Activated CD8-positive, alpha-beta T cell treated with anti-CD3 and anti-CD28 coated beads, Interleukin-2, amount 10 ng/mL, durations not matched to agents 7 days and 5 days (primary cell): ENCODE measurements around the gene CMIP. TPM values are rescaled to one million over a fixed set of nuclear protein-coding genes. Genes with fewer than 3 reads are reported as not detected.

ENCODE experiments used
- ATAC-seq: fragments of 150-1000 bp; cut with Tn5 transposase; one replicate; pipeline ENCODE4 v1.10.0; 2021; ENCODE audit warnings: moderate library complexity
- CTCF ChIA-PET: fragments of 350-600 bp; sonication (Branson Sonifier 250); formaldehyde crosslinking; loops from one replicate; lab custom pipeline; 2021; ENCODE audit warnings: antibody characterized with exemption; lab: Charles Lee
- POLR2A ChIA-PET: fragments of 350-600 bp; sonication (Branson Sonifier 250); formaldehyde crosslinking; loops from one replicate; lab custom pipeline; 2021; ENCODE audit warnings: antibody characterized with exemption; lab: Charles Lee
- DNase-seq: peaks from one replicate; pipeline ENCODE4 v3.0.0-alpha.2; 2020
- H3K27ac Mint-ChIP-seq: one replicate; pipeline ENCODE4 v1.8.0; 2021; ENCODE audit warnings: mild to moderate bottlenecking, mixed read lengths
- H3K27me3 Mint-ChIP-seq: one replicate; pipeline ENCODE4 v1.8.0; 2021; ENCODE audit warnings: low read depth, mixed read lengths
- H3K36me3 Mint-ChIP-seq: one replicate; pipeline ENCODE4 v1.8.0; 2021; ENCODE audit warnings: low read depth, mixed read lengths
- H3K4me1 Mint-ChIP-seq: one replicate; pipeline ENCODE4 v1.8.0; 2021; ENCODE audit warnings: low read depth, mixed read lengths
- H3K4me3 Mint-ChIP-seq: one replicate; pipeline ENCODE4 v1.8.0; 2021; ENCODE audit warnings: mild to moderate bottlenecking, mixed read lengths
- H3K9me3 Mint-ChIP-seq: one replicate; pipeline ENCODE4 v1.8.0; 2022; ENCODE audit warnings: mixed read lengths; ENCODE audit not compliant: insufficient read depth
- total RNA-seq, 2 experiments: library from RNA; stranded (reverse); gene quantifications; one replicate each; pipeline ENCODE4 v1.2.3, GENCODE V29; 2021

Gene CMIP
- total RNA-seq, 2 experiments from 2014 or later, result 62.5 to 70.4 TPM

GRCh38 chr16:81484908-81485624 is 40.5 kb downstream of the CMIP start:
- Mint-ChIP-seq H3K4me1 (peaks cover 77% of the 10 kb centered on the region), H3K4me3 (no peak overlapping the region), H3K27me3 (no peaks in the 10 kb centered on the region), H3K36me3 (peaks cover 24% of the 10 kb centered on the region), H3K9me3 (no peaks in the 10 kb centered on the region), H3K27ac (no peak overlapping the region)
- CTCF ChIA-PET, result interaction anchor here (0.9 to 1.0 kb wide), 3 partner anchors 9 to 43 kb away, joined by 3 to 4 read pairs (median 3); no protein-coding TSS in a partner anchor
- DNase-seq (no peak), ATAC-seq (no peak)
- POLR2A ChIA-PET, result interaction anchor here (0.7 to 0.9 kb wide), 2 partner anchors 13 to 15 kb away, joined by 3 to 4 read pairs; no protein-coding TSS in a partner anchor

GRCh38 chr16:81485824-81486539 is 41.4 kb downstream of the CMIP start:
- CTCF ChIA-PET, result interaction anchor here (0.9 to 2.3 kb wide), 3 partner anchors 8 to 244 kb away, joined by 3 to 4 read pairs (median 4); no protein-coding TSS in a partner anchor
- Mint-ChIP-seq H3K9me3 (no peaks in the 10 kb centered on the region), H3K4me1 (peaks cover 71% of the 10 kb centered on the region), H3K27ac (no peak overlapping the region), H3K4me3 (no peak overlapping the region), H3K27me3 (no peaks in the 10 kb centered on the region), H3K36me3 (peaks cover 22% of the 10 kb centered on the region)
- POLR2A ChIA-PET, result interaction anchor here (0.9 kb wide), 1 partner anchor 16 kb away, joined by 3 read pairs; no protein-coding TSS in a partner anchor
- ATAC-seq (no peak), DNase-seq (no peak)

- H3K27me3 Mint-ChIP-seq, result no peaks in the 10 kb centered on the region
- no peaks in the 10 kb centered on the region for H3K9me3 Mint-ChIP-seq
- DNase-seq, result no peak
- peaks cover 18% of the 10 kb centered on the region for H3K36me3 Mint-ChIP-seq
- POLR2A ChIA-PET, result no interaction called here
- ATAC-seq, result no peak
- no peak overlapping the region for H3K4me3 Mint-ChIP-seq
- peaks cover 68% of the 10 kb centered on the region for H3K4me1 Mint-ChIP-seq
- no peak overlapping the region for H3K27ac Mint-ChIP-seq
- CTCF ChIA-PET, result interaction anchor here (2.3 kb wide), 1 partner anchor 243 kb away, joined by 4 read pairs; no protein-coding TSS in a partner anchor
Observed at GRCh38 chr16:81486540-81487061, 42.0 kb downstream of the CMIP start.

GRCh38 chr16:81487301-81487720 is 42.7 kb downstream of the CMIP start:
- Mint-ChIP-seq H3K27me3 (no peaks in the 10 kb centered on the region), H3K4me3 (no peak overlapping the region), H3K27ac (peak overlapping the region; percentile 61), H3K4me1 (peaks cover 65% of the 10 kb centered on the region), H3K36me3 (peaks cover 19% of the 10 kb centered on the region), H3K9me3 (no peaks in the 10 kb centered on the region)
- ATAC-seq (peak; percentile 79), DNase-seq (peak; percentile 29)
- ChIA-PET POLR2A (no interaction called here), CTCF (interaction anchor here (2.3 kb wide), 1 partner anchor 243 kb away, joined by 4 read pairs; no protein-coding TSS in a partner anchor)

- H3K27ac Mint-ChIP-seq, result peak overlapping the region; percentile 39
- ATAC-seq (no peak), DNase-seq (no peak)
- no peaks in the 10 kb centered on the region for H3K9me3 Mint-ChIP-seq
- no peak overlapping the region for H3K4me3 Mint-ChIP-seq
- peaks cover 49% of the 10 kb centered on the region for H3K4me1 Mint-ChIP-seq
- ChIA-PET CTCF (no interaction called here), POLR2A (interaction anchor here (0.5 kb wide), 1 partner anchor 173 kb away, joined by 3 read pairs; no protein-coding TSS in a partner anchor)
- peaks cover 7% of the 10 kb centered on the region for H3K36me3 Mint-ChIP-seq
- no peaks in the 10 kb centered on the region for H3K27me3 Mint-ChIP-seq
Observed at GRCh38 chr16:81488687-81489411, 44.2 kb downstream of the CMIP start.

- H3K27ac Mint-ChIP-seq, result no peak overlapping the region
- peaks cover 48% of the 10 kb centered on the region for H3K4me1 Mint-ChIP-seq
- ATAC-seq (no peak), DNase-seq (no peak)
- CTCF ChIA-PET, result no interaction called here
- no peaks in the 10 kb centered on the region for H3K9me3 Mint-ChIP-seq
- no peak overlapping the region for H3K4me3 Mint-ChIP-seq
- POLR2A ChIA-PET, result interaction anchor here (0.5 kb wide), 1 partner anchor 174 kb away, joined by 3 read pairs; no protein-coding TSS in a partner anchor
- no peaks in the 10 kb centered on the region for H3K27me3 Mint-ChIP-seq
- H3K36me3 Mint-ChIP-seq, result peaks cover 7% of the 10 kb centered on the region
Observed at GRCh38 chr16:81489547-81490267, 45.1 kb downstream of the CMIP start.

- ATAC-seq, result no peak
- Mint-ChIP-seq H3K27me3 (no peaks in the 10 kb centered on the region), H3K9me3 (no peaks in the 10 kb centered on the region), H3K27ac (no peak overlapping the region), H3K4me3 (no peak overlapping the region), H3K4me1 (peaks cover 41% of the 10 kb centered on the region), H3K36me3 (peaks cover 7% of the 10 kb centered on the region)
- DNase-seq, result no peak
- ChIA-PET POLR2A (no interaction called here), CTCF (no interaction called here)
Observed at GRCh38 chr16:81491541-81492188, 47.1 kb downstream of the CMIP start.

- ATAC-seq, result no peak
- H3K36me3 Mint-ChIP-seq, result peaks cover 7% of the 10 kb centered on the region
- H3K9me3 Mint-ChIP-seq, result no peaks in the 10 kb centered on the region
- H3K27me3 Mint-ChIP-seq, result no peaks in the 10 kb centered on the region
- H3K27ac Mint-ChIP-seq, result peak overlapping the region; percentile 27
- ChIA-PET POLR2A (no interaction called here), CTCF (no interaction called here)
- no peak overlapping the region for H3K4me3 Mint-ChIP-seq
- DNase-seq, result no peak
- peaks cover 36% of the 10 kb centered on the region for H3K4me1 Mint-ChIP-seq
Observed at GRCh38 chr16:81492311-81492761, 47.7 kb downstream of the CMIP start.

GRCh38 chr16:81492965-81493754 is 48.6 kb downstream of the CMIP start:
- H3K4me3 Mint-ChIP-seq, result no peak overlapping the region
- ChIA-PET CTCF (interaction anchor here (0.6 kb wide), 1 partner anchor 905 kb away, joined by 3 read pairs; no protein-coding TSS in a partner anchor), POLR2A (no interaction called here)
- H3K27me3 Mint-ChIP-seq, result no peaks in the 10 kb centered on the region
- ATAC-seq (no peak), DNase-seq (no peak)
- no peak overlapping the region for H3K27ac Mint-ChIP-seq
- no peaks in the 10 kb centered on the region for H3K9me3 Mint-ChIP-seq
- peaks cover 6% of the 10 kb centered on the region for H3K36me3 Mint-ChIP-seq
- H3K4me1 Mint-ChIP-seq, result peaks cover 34% of the 10 kb centered on the region
